Pulmonary artery endothelial cell (primary cell): ENCODE measurements around the gene TRMT2A. TPM values are rescaled to one million over a fixed set of nuclear protein-coding genes. Genes with fewer than 3 reads are reported as not detected.
A peak's percentile ranks its signal among the peaks of the same experiment; 100 is the strongest.

Source experiments
- DNase-seq: peaks from one replicate; pipeline ENCODE4 v3.0.0-alpha.2; 2011; ENCODE audit warnings: low read depth, low spot score
- total RNA-seq: library from RNA; depleted of rRNA; stranded (reverse); fragments of >200 nt; gene quantifications from 2 replicates; pipeline ENCODE4 v1.2.3, GENCODE V29; 2014

The TRMT2A gene
- total RNA-seq, 1 donor from 2014 or later: 46.5 TPM

GRCh38 chr22:20135806-20136602 lies 19.0 kb upstream of the TRMT2A start:
- DNase-seq: no peak

- DNase-seq: no peak
These were observed 18.2 kb upstream of the TRMT2A start for GRCh38 chr22:20135265-20135664.

- no peak for DNase-seq
These were observed 17.0 kb upstream of the TRMT2A start for GRCh38 chr22:20133930-20134549.

- DNase-seq: no peak
These were observed 15.7 kb upstream of the TRMT2A start for GRCh38 chr22:20132686-20133246.

- no peak for DNase-seq
These were observed 15.0 kb upstream of the TRMT2A start for GRCh38 chr22:20131859-20132685.

- no peak for DNase-seq
These were observed 14.5 kb upstream of the TRMT2A start, which contains the start of gene ZDHHC8 for GRCh38 chr22:20131597-20131858. Gene ZDHHC8 (plus strand): TSS chr22:20131804. CDS start chr22:20131948, 144 bp downstream.

GRCh38 chr22:20130731-20131596 lies 13.9 kb upstream of the TRMT2A start:
- peak; percentile 47 for DNase-seq

- DNase-seq: no peak
These were observed 13.3 kb upstream of the TRMT2A start for GRCh38 chr22:20130319-20130718.

- no peak for DNase-seq
These were observed 12.7 kb upstream of the TRMT2A start for GRCh38 chr22:20129747-20130014.

GRCh38 chr22:20128902-20129746 lies 12.1 kb upstream of the TRMT2A start:
- DNase-seq: no peak

GRCh38 chr22:20128619-20128901 lies 11.5 kb upstream of the TRMT2A start:
- no peak for DNase-seq

GRCh38 chr22:20127869-20128618 lies 11.0 kb upstream of the TRMT2A start:
- DNase-seq: no peak

- DNase-seq: no peak
These were observed 10.4 kb upstream of the TRMT2A start for GRCh38 chr22:20127318-20127868.

GRCh38 chr22:20126284-20127029 lies 9.4 kb upstream of the TRMT2A start:
- no peak for DNase-seq

- DNase-seq: no peak
These were observed 8.5 kb upstream of the TRMT2A start for GRCh38 chr22:20125201-20126174.

GRCh38 chr22:20124083-20124787 lies 7.2 kb upstream of the TRMT2A start:
- no peak for DNase-seq
